ENCODE measurements around the gene CMIP. TPM values are rescaled to one million over a fixed set of nuclear protein-coding genes. Genes with fewer than 3 reads are reported as not detected.

The CMIP gene
- total RNA-seq, 4 donors from 2014 or later, result 14.5 to 24.6 (median 21.0) TPM

GRCh38 chr16:81461243-81461642, 16.6 kb downstream of the CMIP start:
- intact Hi-C loops (cut with DNase I), result no loop called here
- no peak for DNase-seq (ENCODE audit: extremely low spot score)
- no peak for TF ChIP-seq CTCF (IDR thresholded peaks at IDR 0.05)
- no peak for TF ChIP-seq POLR2A (IDR thresholded peaks at IDR 0.05; ENCODE audit: low read depth)
- no peak for TF ChIP-seq EP300 (IDR thresholded peaks at IDR 0.05)
- TF ChIP-seq POLR2AphosphoS5 (IDR thresholded peaks at IDR 0.05), result no peak
- Histone ChIP-seq H3K27me3 (no peaks in the 10 kb centered on the region), H3K27ac (replicated peaks in 1 of 4) (no peak overlapping the region), H3K36me3 (peaks cover 0 to 13% (median 3%) of the 10 kb centered on the region in 4 donors), H3K4me3 (no peak overlapping the region), H3K4me1 (peaks cover 0 to 55% (median 32%) of the 10 kb centered on the region in 4 donors), H3K9me3 (no peaks in the 10 kb centered on the region)
- 94% methylated on average over 4 of the region's 4 CpGs for WGBS

- H3K4me1 ChIP-seq, result peaks cover 0 to 59% (median 37%) of the 10 kb centered on the region in 4 donors
Measured at GRCh38 chr16:81461766-81462165, 17.2 kb downstream of the CMIP start.

GRCh38 chr16:81462683-81463082, 18.1 kb downstream of the CMIP start:
- TF ChIP-seq POLR2AphosphoS5 (IDR thresholded peaks at IDR 0.05) (no peak), POLR2A (IDR thresholded peaks at IDR 0.05; ENCODE audit: low read depth) (no peak), CTCF (IDR thresholded peaks at IDR 0.05) (no peak), EP300 (IDR thresholded peaks at IDR 0.05) (no peak)
- Histone ChIP-seq H3K4me3 (no peak overlapping the region), H3K36me3 (no peaks in the 10 kb centered on the region), H3K27me3 (no peaks in the 10 kb centered on the region), H3K27ac (replicated peaks in 1 of 4) (no peak overlapping the region), H3K4me1 (peaks cover 0 to 59% (median 34%) of the 10 kb centered on the region in 4 donors), H3K9me3 (no peaks in the 10 kb centered on the region)
- intact Hi-C loops (cut with DNase I), result no loop called here
- 95% methylated on average over 4 of the region's 4 CpGs for WGBS
- no peak for DNase-seq (ENCODE audit: extremely low spot score)

More at GRCh38 chr16:81461766-81462165, 17.2 kb downstream of the CMIP start:
- WGBS, result 85% methylated on average over 4 of the region's 4 CpGs
- intact Hi-C loops (cut with DNase I), result no loop called here
- Histone ChIP-seq H3K27ac (replicated peaks in 1 of 4) (no peak overlapping the region), H3K36me3 (peaks cover 0 to 8% (median under 1%) of the 10 kb centered on the region in 4 donors), H3K4me3 (no peak overlapping the region), H3K27me3 (no peaks in the 10 kb centered on the region), H3K9me3 (no peaks in the 10 kb centered on the region)
- no peak for DNase-seq (ENCODE audit: extremely low spot score)
- TF ChIP-seq EP300 (IDR thresholded peaks at IDR 0.05) (no peak), POLR2A (IDR thresholded peaks at IDR 0.05; ENCODE audit: low read depth) (no peak)

GRCh38 chr16:81463296-81463890, 18.8 kb downstream of the CMIP start:
- intact Hi-C loops (cut with DNase I), result no loop called here
- no peak for DNase-seq (ENCODE audit: extremely low spot score)
- Histone ChIP-seq H3K4me1 (peaks cover 0 to 56% (median 29%) of the 10 kb centered on the region in 4 donors), H3K27me3 (no peaks in the 10 kb centered on the region), H3K9me3 (no peaks in the 10 kb centered on the region), H3K27ac (replicated peaks in 1 of 4) (no peak overlapping the region), H3K4me3 (no peak overlapping the region), H3K36me3 (no peaks in the 10 kb centered on the region)
- 80% methylated on average over 14 of the region's 16 CpGs for WGBS
- TF ChIP-seq EP300 (IDR thresholded peaks at IDR 0.05), result no peak
- TF ChIP-seq POLR2A (IDR thresholded peaks at IDR 0.05; ENCODE audit: low read depth), result no peak
- TF ChIP-seq POLR2AphosphoS5 (IDR thresholded peaks at IDR 0.05), result no peak
- TF ChIP-seq CTCF (IDR thresholded peaks at IDR 0.05), result no peak

GRCh38 chr16:81464279-81464678, 19.7 kb downstream of the CMIP start:
- no peak for TF ChIP-seq POLR2A (IDR thresholded peaks at IDR 0.05; ENCODE audit: low read depth)

More at GRCh38 chr16:81464279-81464678, 19.7 kb downstream of the CMIP start:
- no peaks in the 10 kb centered on the region for H3K9me3 ChIP-seq
- no peaks in the 10 kb centered on the region for H3K36me3 ChIP-seq
- no peak overlapping the region for H3K4me3 ChIP-seq
- peaks cover 0 to 62% (median 32%) of the 10 kb centered on the region in 4 donors for H3K4me1 ChIP-seq
- no peak overlapping the region for H3K27ac ChIP-seq (replicated peaks in 1 of 4)
- intact Hi-C loops (cut with DNase I), result no loop called here
- no peak for DNase-seq (ENCODE audit: extremely low spot score)
- WGBS, result 95% methylated on average over 5 of the region's 5 CpGs
- no peaks in the 10 kb centered on the region for H3K27me3 ChIP-seq

Measured in esophagus muscularis mucosa (tissue), 4 donors.